ENCODE results near the gene OR51G2. TPM values are rescaled to one million over a fixed set of nuclear protein-coding genes. Genes with fewer than 3 reads are reported as not detected.

Gene OR51G2
- total RNA-seq, 1 experiment from 2014 or later, result not detected

- H4K20me1 ChIP-seq (ENCODE audit: low read length), result no peaks in the 10 kb centered on the region
- no peaks in the 10 kb centered on the region for H3K36me3 ChIP-seq (ENCODE audit: low read depth, low read length)
- H2AFZ ChIP-seq (ENCODE audit: low read length), result no peak within 1 kb of the TSS
- ATAC-seq, result no peak
- no TSS peak for BruUV-seq (replicated peaks)
- H3K27me3 ChIP-seq (ENCODE audit: low read length), result no peaks in the 10 kb centered on the region
- intact Hi-C loops (cut with micrococcal nuclease), result no loop called here
- no peaks in the 10 kb centered on the region for H3F3A ChIP-seq (ENCODE audit: low read length, unreplicated experiment)
- no peak for DNase-seq
- POLR2A ChIA-PET (ENCODE audit: unreplicated experiment), result no interaction called here
- H3K27ac ChIP-seq (ENCODE audit: low read length), result no peak within 1 kb of the TSS
- TF ChIP-seq EZH2phosphoT487 (IDR thresholded peaks at IDR 0.05; ENCODE audit: borderline replicate concordance, low read length) (no peak), EZH2 (IDR thresholded peaks at IDR 0.05; ENCODE audit: low read length, unreplicated experiment) (no peak)
- TF ChIP-seq, protein P1, sequence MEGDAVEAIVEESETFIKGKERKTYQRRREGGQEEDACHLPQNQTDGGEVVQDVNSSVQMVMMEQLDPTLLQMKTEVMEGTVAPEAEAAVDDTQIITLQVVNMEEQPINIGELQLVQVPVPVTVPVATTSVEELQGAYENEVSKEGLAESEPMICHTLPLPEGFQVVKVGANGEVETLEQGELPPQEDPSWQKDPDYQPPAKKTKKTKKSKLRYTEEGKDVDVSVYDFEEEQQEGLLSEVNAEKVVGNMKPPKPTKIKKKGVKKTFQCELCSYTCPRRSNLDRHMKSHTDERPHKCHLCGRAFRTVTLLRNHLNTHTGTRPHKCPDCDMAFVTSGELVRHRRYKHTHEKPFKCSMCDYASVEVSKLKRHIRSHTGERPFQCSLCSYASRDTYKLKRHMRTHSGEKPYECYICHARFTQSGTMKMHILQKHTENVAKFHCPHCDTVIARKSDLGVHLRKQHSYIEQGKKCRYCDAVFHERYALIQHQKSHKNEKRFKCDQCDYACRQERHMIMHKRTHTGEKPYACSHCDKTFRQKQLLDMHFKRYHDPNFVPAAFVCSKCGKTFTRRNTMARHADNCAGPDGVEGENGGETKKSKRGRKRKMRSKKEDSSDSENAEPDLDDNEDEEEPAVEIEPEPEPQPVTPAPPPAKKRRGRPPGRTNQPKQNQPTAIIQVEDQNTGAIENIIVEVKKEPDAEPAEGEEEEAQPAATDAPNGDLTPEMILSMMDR (conservative IDR thresholded peaks at IDR 0.05; ENCODE audit: low read depth, low read length), result no peak
- H3K9me2 ChIP-seq (replicated peaks; ENCODE audit: low read length), result no peaks in the 10 kb centered on the region
- H3K79me2 ChIP-seq (ENCODE audit: low read length), result no peaks in the 10 kb centered on the region
- no peak within 1 kb of the TSS for H3K9ac ChIP-seq (ENCODE audit: low read length)
- no peak within 1 kb of the TSS for H3K4me3 ChIP-seq (ENCODE audit: low read length)
- H3K4me1 ChIP-seq (ENCODE audit: insufficient read depth, low read length), result no peaks in the 10 kb centered on the region
- no peaks in the 10 kb centered on the region for H3K9me3 ChIP-seq (ENCODE audit: low read length)
- H3K4me2 ChIP-seq (ENCODE audit: low read length), result no peak within 1 kb of the TSS
- CTCF ChIA-PET, result no interaction called here
Measured at GRCh38 chr11:4924239-4924638, 5.1 kb upstream of the OR51G2 start, which contains the start of gene OR51G1. OR51G1 (minus strand) TSS chr11:4924339; CDS start chr11:4924339, 0 bp downstream.

- TF ChIP-seq EZH2phosphoT487 (IDR thresholded peaks at IDR 0.05; ENCODE audit: borderline replicate concordance, low read length) (no peak), EZH2 (IDR thresholded peaks at IDR 0.05; ENCODE audit: low read length, unreplicated experiment) (no peak)
- TF ChIP-seq, protein P1 (conservative IDR thresholded peaks at IDR 0.05; ENCODE audit: low read depth, low read length), result no peak
- ATAC-seq, result no peak
- DNase-seq, result no peak
- Histone ChIP-seq H3K9me3 (ENCODE audit: low read length) (no peaks in the 10 kb centered on the region), H3K27ac (ENCODE audit: low read length) (no peak overlapping the region), H3K36me3 (ENCODE audit: low read depth, low read length) (no peaks in the 10 kb centered on the region), H3K27me3 (ENCODE audit: low read length) (no peaks in the 10 kb centered on the region), H3K9ac (ENCODE audit: low read length) (no peak overlapping the region), H3K4me1 (ENCODE audit: insufficient read depth, low read length) (no peaks in the 10 kb centered on the region), H3F3A (ENCODE audit: low read length, unreplicated experiment) (no peaks in the 10 kb centered on the region), H4K20me1 (ENCODE audit: low read length) (no peaks in the 10 kb centered on the region), H3K4me2 (ENCODE audit: low read length) (no peak overlapping the region), H3K79me2 (ENCODE audit: low read length) (no peaks in the 10 kb centered on the region), H3K4me3 (ENCODE audit: low read length) (no peak overlapping the region), H2AFZ (ENCODE audit: low read length) (no peak overlapping the region), H3K9me2 (replicated peaks; ENCODE audit: low read length) (no peaks in the 10 kb centered on the region)
- ChIA-PET CTCF (no interaction called here), POLR2A (ENCODE audit: unreplicated experiment) (no interaction called here)
- BruUV-seq (replicated peaks), result no TSS peak
- intact Hi-C loops (cut with micrococcal nuclease), result no loop called here
Measured at GRCh38 chr11:4922304-4922703, 3.2 kb upstream of the OR51G2 start.

- no peak for TF ChIP-seq EZH2phosphoT487 (IDR thresholded peaks at IDR 0.05; ENCODE audit: borderline replicate concordance, low read length)
- TF ChIP-seq, protein P1 (conservative IDR thresholded peaks at IDR 0.05; ENCODE audit: low read depth, low read length), result no peak
- Histone ChIP-seq H3F3A (ENCODE audit: low read length, unreplicated experiment) (no peaks in the 10 kb centered on the region), H3K4me2 (ENCODE audit: low read length) (no peak overlapping the region), H2AFZ (ENCODE audit: low read length) (no peak overlapping the region), H3K9me2 (replicated peaks; ENCODE audit: low read length) (no peaks in the 10 kb centered on the region), H3K4me3 (ENCODE audit: low read length) (no peak overlapping the region), H4K20me1 (ENCODE audit: low read length) (no peaks in the 10 kb centered on the region), H3K4me1 (ENCODE audit: insufficient read depth, low read length) (no peaks in the 10 kb centered on the region), H3K9me3 (ENCODE audit: low read length) (no peaks in the 10 kb centered on the region), H3K9ac (ENCODE audit: low read length) (no peak overlapping the region), H3K27ac (ENCODE audit: low read length) (no peak overlapping the region), H3K36me3 (ENCODE audit: low read depth, low read length) (no peaks in the 10 kb centered on the region), H3K79me2 (ENCODE audit: low read length) (no peaks in the 10 kb centered on the region), H3K27me3 (ENCODE audit: low read length) (no peaks in the 10 kb centered on the region)
- ATAC-seq, result no peak
- BruUV-seq (replicated peaks), result no TSS peak
- no peak for DNase-seq
- ChIA-PET POLR2A (ENCODE audit: unreplicated experiment) (no interaction called here), CTCF (no interaction called here)
- intact Hi-C loops (cut with micrococcal nuclease), result no loop called here
Measured at GRCh38 chr11:4921796-4922195, 2.6 kb upstream of the OR51G2 start.

All from PC-3 (cell line).